ENCODE measurements around the gene ETFB. TPM values are rescaled to one million over a fixed set of nuclear protein-coding genes. Genes with fewer than 3 reads are reported as not detected.
A peak's percentile ranks its signal among the peaks of the same experiment; 100 is the strongest.

ETFB gene
- polyA plus RNA-seq, 6 donors from 2014 or later = 72.7 to 167 (median 101) TPM

GRCh38 chr19:51354103-51354741, 12.0 kb downstream of the ETFB start:
- Mint-ChIP-seq H3K27ac (peak overlapping the region in 2 of 6 donors; percentile 38 to 56), H3K4me3 (no peak overlapping the region), H3K27me3 (no peaks in the 10 kb centered on the region), H3K36me3 (peaks cover 13 to 19% of the 10 kb centered on the region in 2 donors), H3K9me3 (peaks cover 0 to 2% (median 0%) of the 10 kb centered on the region in 7 donors), H3K4me1 (peaks cover 0 to 12% (median 11%) of the 10 kb centered on the region in 3 donors)
- DNase-seq (no peak), ATAC-seq (ENCODE audit: low read depth in 2 of 2) (no peak)

GRCh38 chr19:51352783-51353360, 13.3 kb downstream of the ETFB start:
- H3K4me3 Mint-ChIP-seq = no peak overlapping the region
- H3K4me1 Mint-ChIP-seq = peaks cover 0 to 12% (median 11%) of the 10 kb centered on the region in 3 donors
- H3K27me3 Mint-ChIP-seq = no peaks in the 10 kb centered on the region
- peaks cover 13 to 20% of the 10 kb centered on the region in 2 donors for H3K36me3 Mint-ChIP-seq
- DNase-seq (no peak), ATAC-seq (ENCODE audit: low read depth in 2 of 2) (no peak)
- peaks cover 0 to 2% (median 0%) of the 10 kb centered on the region in 7 donors for H3K9me3 Mint-ChIP-seq
- peak overlapping the region in 1 of 6 donors; percentile 85 for H3K27ac Mint-ChIP-seq

DNA sequence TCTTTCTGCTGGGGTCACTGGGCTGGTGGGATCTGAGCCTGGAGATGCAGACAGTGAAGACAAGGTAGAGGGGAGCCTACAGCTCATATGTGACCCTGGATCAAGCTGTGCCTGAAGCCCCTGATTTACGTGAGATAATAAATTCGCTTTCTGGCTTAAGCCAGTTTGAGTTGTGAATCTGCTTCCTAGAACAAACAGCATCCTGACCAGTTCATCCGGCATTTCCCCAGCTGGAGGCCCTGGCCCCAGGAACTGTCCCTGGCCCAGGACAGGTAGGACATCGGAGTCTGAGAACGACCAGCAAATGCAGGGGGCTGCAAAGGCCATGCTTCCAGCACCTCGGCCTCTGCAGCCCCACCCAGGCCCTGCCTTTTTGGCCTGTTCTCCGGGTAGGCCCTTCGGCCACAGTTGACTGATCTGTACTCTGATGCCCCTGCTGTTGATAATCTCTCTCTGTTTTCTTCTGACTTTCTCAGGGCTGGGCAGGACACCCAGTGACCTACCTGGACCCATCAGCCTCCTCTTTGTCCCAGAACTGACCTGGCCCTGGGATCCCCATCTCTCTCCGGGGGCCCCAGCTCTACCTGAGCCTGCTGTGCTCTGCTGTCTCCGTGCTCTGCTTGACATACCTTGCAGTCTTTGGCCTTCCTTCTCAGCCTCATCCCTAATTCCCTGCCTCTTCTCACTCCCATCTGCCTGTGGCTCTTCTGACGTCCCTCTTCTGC, 14.8 kb downstream of the ETFB start:
- ATAC-seq (ENCODE audit: low read depth in 2 of 2) = no peak
- H3K27ac Mint-ChIP-seq = peak overlapping the region in 1 of 6 donors; percentile 9
- peaks cover 0 to 16% (median 15%) of the 10 kb centered on the region in 3 donors for H3K4me1 Mint-ChIP-seq
- H3K27me3 Mint-ChIP-seq = no peaks in the 10 kb centered on the region
- H3K4me3 Mint-ChIP-seq = peak overlapping the region in 1 of 8 donors; percentile 42
- H3K36me3 Mint-ChIP-seq = peaks cover 18 to 26% of the 10 kb centered on the region in 2 donors
- no peak for DNase-seq
- H3K9me3 Mint-ChIP-seq = peaks cover 0 to 2% (median 0%) of the 10 kb centered on the region in 7 donors

DNA sequence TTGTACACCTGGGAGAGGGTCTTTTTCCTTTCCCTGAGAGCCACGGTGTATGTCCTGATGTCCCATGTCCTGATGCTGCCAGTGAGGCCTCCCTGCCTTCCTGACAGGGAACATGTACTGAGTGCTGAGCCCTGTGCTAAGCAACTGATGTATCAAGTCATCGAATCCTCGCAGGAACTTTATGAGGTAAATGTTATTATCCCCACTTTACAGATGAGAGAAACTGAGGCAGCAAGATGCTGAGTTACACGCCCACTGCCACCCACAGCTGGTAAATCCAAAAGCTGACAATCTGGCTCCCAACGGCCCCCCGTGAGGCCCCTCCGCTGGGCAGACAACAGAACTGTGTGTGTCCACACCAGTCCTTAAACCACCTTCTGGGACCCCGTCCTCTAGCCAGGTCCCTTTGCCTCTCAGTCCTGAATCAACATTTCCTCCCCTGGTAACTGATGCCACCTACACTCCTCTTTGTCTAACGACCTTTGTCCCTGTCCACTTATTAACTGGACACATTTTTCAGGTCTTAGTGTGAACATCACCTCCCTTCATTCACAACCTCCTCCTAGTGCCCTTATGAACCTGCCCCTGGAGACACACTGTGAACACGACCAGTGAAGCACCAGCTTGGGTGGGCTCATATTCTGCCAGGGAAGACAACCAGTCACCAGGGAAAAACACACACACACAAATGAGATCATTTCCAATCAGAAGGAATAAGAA, 18.8 kb downstream of the ETFB start:
- DNase-seq (no peak), ATAC-seq (ENCODE audit: low read depth in 2 of 2) (no peak)
- Mint-ChIP-seq H3K36me3 (peaks cover 18 to 23% of the 10 kb centered on the region in 2 donors), H3K4me1 (peaks cover 29 to 50% (median 38%) of the 10 kb centered on the region in 3 donors), H3K9me3 (peaks cover 0 to under 1% (median 0%) of the 10 kb centered on the region in 7 donors), H3K4me3 (no peak overlapping the region), H3K27ac (peak overlapping the region in 2 of 6 donors; percentile 36 to 90), H3K27me3 (no peaks in the 10 kb centered on the region)

DNA sequence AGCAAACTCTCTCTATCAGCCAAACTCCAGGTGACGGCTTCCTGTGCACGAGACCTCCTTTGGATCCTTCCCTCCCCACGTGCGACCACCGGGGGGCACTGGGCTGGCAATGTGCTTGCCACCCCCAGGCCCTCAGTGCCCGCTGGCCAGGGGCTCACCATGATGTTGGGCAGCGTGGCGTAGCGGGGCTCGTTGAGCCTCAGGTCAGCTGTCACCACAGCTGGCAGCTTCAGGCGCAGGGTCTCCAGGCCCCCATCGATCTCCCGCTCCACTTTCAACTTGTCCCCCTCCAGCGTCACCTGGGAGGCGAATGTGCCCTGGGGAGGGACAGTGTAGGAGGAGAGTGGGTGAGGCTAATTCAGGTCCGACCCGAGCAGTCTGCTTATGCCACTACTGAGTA, 19.4 kb downstream of the ETFB start:
- H3K4me1 Mint-ChIP-seq = peaks cover 30 to 55% (median 36%) of the 10 kb centered on the region in 3 donors
- DNase-seq (no peak), ATAC-seq (ENCODE audit: low read depth in 2 of 2) (no peak)
- peaks cover 13 to 17% of the 10 kb centered on the region in 2 donors for H3K36me3 Mint-ChIP-seq
- no peak overlapping the region for H3K4me3 Mint-ChIP-seq
- H3K27ac Mint-ChIP-seq = peak overlapping the region in 2 of 6 donors; percentile 36 to 69
- no peaks in the 10 kb centered on the region for H3K9me3 Mint-ChIP-seq
- H3K27me3 Mint-ChIP-seq = no peaks in the 10 kb centered on the region

GRCh38 chr19:51345076-51345620, 21.0 kb downstream of the ETFB start:
- H3K4me3 Mint-ChIP-seq = peak overlapping the region; percentile 13 to 87 (median 78)
- H3K4me1 Mint-ChIP-seq = peaks cover 38 to 61% (median 41%) of the 10 kb centered on the region in 3 donors
- peaks cover 5 to 7% of the 10 kb centered on the region in 2 donors for H3K36me3 Mint-ChIP-seq
- no peaks in the 10 kb centered on the region for H3K9me3 Mint-ChIP-seq
- H3K27me3 Mint-ChIP-seq = no peaks in the 10 kb centered on the region
- ATAC-seq (ENCODE audit: low read depth in 2 of 2) (no peak), DNase-seq (no peak)
- H3K27ac Mint-ChIP-seq = peak overlapping the region in 5 of 6 donors; percentile 90 to 97 (median 92)

GRCh38 chr19:51342631-51343569, 23.3 kb downstream of the ETFB start:
- DNase-seq (no peak), ATAC-seq (ENCODE audit: low read depth in 2 of 2) (no peak)
- H3K36me3 Mint-ChIP-seq = peaks cover 5 to 6% of the 10 kb centered on the region in 2 donors
- no peaks in the 10 kb centered on the region for H3K27me3 Mint-ChIP-seq
- peaks cover 0 to 2% (median 0%) of the 10 kb centered on the region in 7 donors for H3K9me3 Mint-ChIP-seq
- H3K4me1 Mint-ChIP-seq = peaks cover 52 to 73% (median 55%) of the 10 kb centered on the region in 3 donors
- H3K4me3 Mint-ChIP-seq = peak overlapping the region in 5 of 8 donors; percentile 21 to 72 (median 63)
- peak overlapping the region; percentile 67 to 93 (median 82) for H3K27ac Mint-ChIP-seq

DNA sequence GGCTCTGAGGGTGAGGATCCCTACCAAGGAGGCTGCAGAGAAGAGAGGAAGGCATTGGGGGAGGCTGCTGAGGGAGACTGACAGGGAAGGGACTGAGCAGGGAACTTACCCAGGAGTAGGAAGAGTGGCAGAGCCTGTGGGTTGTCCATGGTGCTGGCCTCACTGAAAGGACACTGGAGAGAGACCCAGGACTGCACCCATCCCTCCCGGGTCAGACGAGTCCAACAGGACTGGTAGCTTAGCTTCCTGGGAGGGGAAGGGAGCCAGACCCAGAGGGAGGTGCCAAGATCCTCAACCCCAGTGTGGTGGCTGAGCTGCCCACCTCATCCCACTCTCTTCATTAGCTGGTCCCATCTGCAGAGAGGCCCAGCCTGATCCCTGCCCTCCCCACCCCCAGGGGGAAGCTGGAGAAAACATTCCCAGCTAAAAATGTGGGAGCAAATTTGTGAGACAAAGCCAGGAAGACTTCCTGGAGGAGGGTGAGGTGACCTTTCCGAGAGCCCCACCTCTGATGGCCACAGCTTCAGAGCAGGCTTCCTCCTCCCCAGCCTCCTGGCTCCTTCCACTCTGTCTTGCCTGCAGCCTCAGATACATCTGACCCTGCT, 24.1 kb downstream of the ETFB start, which contains the start of gene VSIG10L:
VSIG10L (minus strand) TSS at position 164 of the 605 bp plus-strand sequence; CDS start at position 149, 15 bp downstream.
- ATAC-seq (ENCODE audit: low read depth in 2 of 2) (no peak), DNase-seq (no peak)
- Mint-ChIP-seq H3K27me3 (no peaks in the 10 kb centered on the region), H3K27ac (peak within 1 kb of the TSS; percentile 67 to 93 (median 84)), H3K9me3 (peaks cover 0 to 2% (median 0%) of the 10 kb centered on the region in 7 donors), H3K4me1 (peaks cover 52 to 69% (median 52%) of the 10 kb centered on the region in 3 donors), H3K4me3 (peak within 1 kb of the TSS; percentile 57 to 92 (median 74)), H3K36me3 (no peaks in the 10 kb centered on the region)

- Mint-ChIP-seq H3K4me3 (peak overlapping the region in 7 of 8 donors; percentile 64 to 92 (median 85)), H3K4me1 (peaks cover 49 to 59% (median 52%) of the 10 kb centered on the region in 3 donors), H3K9me3 (peaks cover 0 to 2% (median 0%) of the 10 kb centered on the region in 7 donors), H3K27me3 (peaks cover 0 to 6% (median 5%) of the 10 kb centered on the region in 3 donors), H3K27ac (peak overlapping the region in 5 of 6 donors; percentile 60 to 92 (median 83)), H3K36me3 (no peaks in the 10 kb centered on the region)
- ATAC-seq (ENCODE audit: low read depth in 2 of 2) (no peak), DNase-seq (no peak)
Measured at GRCh38 chr19:51341066-51341465, 25.1 kb downstream of the ETFB start.

DNA sequence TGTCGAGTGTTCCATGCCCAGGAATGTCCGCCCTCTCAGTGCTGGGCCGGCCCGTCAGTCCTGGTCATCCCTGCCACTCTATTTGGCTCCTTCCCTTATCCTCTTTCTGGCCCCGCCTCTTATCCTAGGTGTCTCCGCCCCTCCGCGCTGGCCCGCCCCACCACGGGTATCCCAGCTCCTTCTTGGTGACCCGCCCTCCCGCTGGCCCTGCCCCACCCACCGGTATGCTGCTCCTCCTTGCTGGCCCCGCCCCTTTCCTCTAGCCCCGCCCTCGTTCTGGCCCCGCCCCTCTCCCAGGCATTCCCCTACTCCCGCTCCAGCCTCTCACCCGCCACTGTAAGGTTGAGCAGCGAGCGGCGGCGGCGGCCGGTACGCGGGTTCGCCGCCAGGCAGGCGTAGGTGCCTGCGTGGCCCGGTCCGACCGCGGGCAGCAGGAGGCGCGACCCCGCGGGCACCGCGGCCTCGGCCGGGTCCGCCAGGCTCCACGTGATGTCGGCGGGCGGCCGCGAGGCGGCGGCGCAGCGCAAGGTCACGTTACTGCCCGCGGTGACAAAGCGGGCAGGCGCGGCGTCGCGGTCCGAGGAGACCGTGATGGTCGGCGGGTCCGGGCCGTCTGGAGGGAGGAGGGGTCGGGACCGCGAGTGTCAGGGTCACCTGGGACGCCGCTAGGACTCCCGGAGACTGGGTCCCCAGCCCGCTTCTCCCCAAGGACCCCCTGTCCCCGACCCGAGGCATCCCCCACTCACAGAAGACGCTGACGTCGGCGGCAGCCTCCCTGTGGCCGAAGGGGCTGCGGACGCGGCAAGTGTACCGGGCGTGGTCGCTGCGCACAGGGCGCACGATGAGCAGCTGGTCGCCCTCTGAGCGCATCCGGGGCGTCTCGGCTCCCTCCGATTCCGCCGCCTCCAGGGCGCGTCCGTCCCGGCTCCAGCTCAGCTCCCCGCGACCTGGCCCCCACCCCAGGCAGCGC, 26.2 kb downstream of the ETFB start:
- Mint-ChIP-seq H3K4me1 (peaks cover 44 to 52% (median 47%) of the 10 kb centered on the region in 3 donors), H3K27ac (peak overlapping the region in 5 of 6 donors; percentile 81 to 96 (median 92)), H3K36me3 (no peaks in the 10 kb centered on the region), H3K27me3 (peaks cover 0 to 11% (median 11%) of the 10 kb centered on the region in 3 donors), H3K4me3 (peak overlapping the region; percentile 88 to 96 (median 92)), H3K9me3 (peaks cover 0 to 2% (median 0%) of the 10 kb centered on the region in 7 donors)
- ATAC-seq (ENCODE audit: low read depth in 2 of 2) (peak; percentile 56 to 58), DNase-seq (peak; percentile 67)
